Neural crest cell (in vitro differentiated cells): Measurements from ENCODE around the gene PSMD12. TPM values are rescaled to one million over a fixed set of nuclear protein-coding genes. Genes with fewer than 3 reads are reported as not detected.
"Not testable (repeated sequence)": the region's sequence is repeated elsewhere in the genome, so short reads cannot be mapped to it uniquely, and the experiment has no call there.

ENCODE experiments used
- DNase-seq: peaks from one replicate; pipeline ENCODE4 v3.0.0; 2021; ENCODE audit warnings: low read depth, mixed read lengths, low spot score
- H3K27ac Mint-ChIP-seq: one replicate; pipeline ENCODE4 v1.8.0; 2021; ENCODE audit warnings: mild to moderate bottlenecking, mixed read lengths; ENCODE audit not compliant: unreplicated experiment
- H3K27me3 Mint-ChIP-seq: 2 replicates; pipeline ENCODE4 v1.8.0; 2021; ENCODE audit warnings: low read depth, mild to moderate bottlenecking, mixed read lengths
- H3K36me3 Mint-ChIP-seq: 2 replicates; pipeline ENCODE4 v1.8.0; 2021; ENCODE audit warnings: low read depth, mild to moderate bottlenecking, mixed read lengths
- H3K4me1 Mint-ChIP-seq: 2 replicates; pipeline ENCODE4 v1.8.0; 2021; ENCODE audit warnings: mixed read lengths
- H3K4me3 Mint-ChIP-seq: one replicate; pipeline ENCODE4 v1.8.0; 2021; ENCODE audit warnings: mild to moderate bottlenecking, mixed read lengths
- H3K9me3 Mint-ChIP-seq: 2 replicates; pipeline ENCODE4 v1.8.0; 2021; ENCODE audit warnings: mixed read lengths
- total RNA-seq: library from RNA; stranded (reverse); gene quantifications from 2 replicates; pipeline ENCODE4 v1.2.1, GENCODE V29; 2021
- TF ChIP-seq, protein P1 (sequence below): fragments of 200-600 bp; sonication (generic); conservative IDR thresholded peaks from 2 replicates; pipeline ENCODE4 v1.5.0; 2021; ENCODE audit warnings: antibody characterized with exemption, mild to moderate bottlenecking

Gene PSMD12
- total RNA-seq, 1 donor from 2014 or later = 54.7 TPM

- Mint-ChIP-seq H3K27ac (no peak overlapping the region), H3K4me3 (no peak overlapping the region), H3K27me3 (no peaks in the 10 kb centered on the region), H3K4me1 (no peaks in the 10 kb centered on the region), H3K36me3 (no peaks in the 10 kb centered on the region), H3K9me3 (no peaks in the 10 kb centered on the region)
- no peak for DNase-seq
- TF ChIP-seq, protein P1, sequence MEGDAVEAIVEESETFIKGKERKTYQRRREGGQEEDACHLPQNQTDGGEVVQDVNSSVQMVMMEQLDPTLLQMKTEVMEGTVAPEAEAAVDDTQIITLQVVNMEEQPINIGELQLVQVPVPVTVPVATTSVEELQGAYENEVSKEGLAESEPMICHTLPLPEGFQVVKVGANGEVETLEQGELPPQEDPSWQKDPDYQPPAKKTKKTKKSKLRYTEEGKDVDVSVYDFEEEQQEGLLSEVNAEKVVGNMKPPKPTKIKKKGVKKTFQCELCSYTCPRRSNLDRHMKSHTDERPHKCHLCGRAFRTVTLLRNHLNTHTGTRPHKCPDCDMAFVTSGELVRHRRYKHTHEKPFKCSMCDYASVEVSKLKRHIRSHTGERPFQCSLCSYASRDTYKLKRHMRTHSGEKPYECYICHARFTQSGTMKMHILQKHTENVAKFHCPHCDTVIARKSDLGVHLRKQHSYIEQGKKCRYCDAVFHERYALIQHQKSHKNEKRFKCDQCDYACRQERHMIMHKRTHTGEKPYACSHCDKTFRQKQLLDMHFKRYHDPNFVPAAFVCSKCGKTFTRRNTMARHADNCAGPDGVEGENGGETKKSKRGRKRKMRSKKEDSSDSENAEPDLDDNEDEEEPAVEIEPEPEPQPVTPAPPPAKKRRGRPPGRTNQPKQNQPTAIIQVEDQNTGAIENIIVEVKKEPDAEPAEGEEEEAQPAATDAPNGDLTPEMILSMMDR = no peak
Measured at GRCh38 chr17:67322042-67322787, 44.2 kb downstream of the PSMD12 start.

DNA sequence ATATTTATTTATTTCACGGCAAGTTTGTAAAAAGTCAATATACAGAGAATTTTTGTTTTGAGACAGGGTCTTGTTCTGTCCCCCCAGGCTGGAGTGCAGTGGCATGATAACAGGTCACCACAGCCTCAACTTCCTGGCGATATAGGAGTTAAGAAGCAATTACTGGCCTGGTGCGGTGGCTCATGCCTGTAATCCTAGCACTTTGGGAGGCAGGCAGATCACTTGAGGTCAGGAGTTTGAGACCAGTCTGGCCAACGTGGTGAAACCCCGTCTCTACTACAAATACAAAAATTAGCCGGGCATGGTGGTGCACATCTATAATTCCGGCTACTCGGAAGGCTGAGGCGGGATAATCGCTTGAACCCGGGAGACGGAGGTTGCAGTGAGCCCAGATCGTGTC is 44.9 kb downstream of the PSMD12 start:
- DNase-seq, H3K9me3 Mint-ChIP-seq, H3K36me3 Mint-ChIP-seq, H3K4me1 Mint-ChIP-seq, H3K4me3 Mint-ChIP-seq, H3K27me3 Mint-ChIP-seq, H3K27ac Mint-ChIP-seq: not testable (repeated sequence)

DNA sequence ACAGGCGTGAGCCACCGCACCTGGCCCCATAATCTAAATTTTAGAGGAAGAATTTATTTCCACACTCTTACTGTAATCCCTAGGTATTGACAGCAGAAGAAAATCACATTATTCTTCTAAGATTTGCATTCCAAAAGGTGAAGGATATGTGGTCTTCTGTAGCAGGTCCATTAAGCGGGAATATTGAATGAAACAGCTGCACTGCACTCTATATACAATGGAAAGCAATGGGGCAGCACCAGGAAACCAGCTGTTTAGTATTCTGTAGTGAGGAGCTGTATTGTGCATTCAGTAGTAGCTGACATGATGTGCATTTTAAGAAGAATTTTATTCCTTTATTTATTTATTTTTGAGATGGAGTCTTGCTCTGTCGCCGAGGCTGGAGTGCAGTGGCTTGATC is 49.6 kb downstream of the PSMD12 start:
- Mint-ChIP-seq H3K27me3 (no peaks in the 10 kb centered on the region), H3K9me3 (no peaks in the 10 kb centered on the region), H3K4me3 (no peak overlapping the region), H3K4me1 (no peaks in the 10 kb centered on the region), H3K36me3 (no peaks in the 10 kb centered on the region), H3K27ac (no peak overlapping the region)
- DNase-seq = no peak
- TF ChIP-seq, protein P1 = no peak

DNA sequence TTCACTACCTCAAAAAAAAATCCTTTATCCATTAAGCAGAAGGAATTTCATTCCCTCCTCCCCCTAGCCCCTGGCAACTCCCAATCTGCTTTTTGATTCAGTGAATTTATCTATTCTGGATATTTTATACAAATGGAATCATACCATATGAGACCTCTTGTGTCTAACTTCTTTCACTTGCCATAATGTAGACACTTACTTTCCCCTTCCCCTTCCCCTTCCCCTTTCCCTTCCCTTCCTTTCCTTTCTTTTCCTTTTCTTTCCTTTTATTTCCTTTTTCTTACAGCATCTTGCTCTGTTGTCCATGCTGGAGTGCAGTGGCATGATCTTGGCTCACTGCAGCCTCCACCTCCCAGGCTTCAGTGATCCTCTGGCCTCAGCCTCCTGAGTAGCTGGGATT is 50.5 kb downstream of the PSMD12 start:
- Mint-ChIP-seq H3K27me3 (no peaks in the 10 kb centered on the region), H3K9me3 (no peaks in the 10 kb centered on the region), H3K36me3 (no peaks in the 10 kb centered on the region), H3K4me3 (no peak overlapping the region), H3K4me1 (no peaks in the 10 kb centered on the region), H3K27ac (no peak overlapping the region)
- TF ChIP-seq, protein P1 = no peak
- DNase-seq = no peak

DNA sequence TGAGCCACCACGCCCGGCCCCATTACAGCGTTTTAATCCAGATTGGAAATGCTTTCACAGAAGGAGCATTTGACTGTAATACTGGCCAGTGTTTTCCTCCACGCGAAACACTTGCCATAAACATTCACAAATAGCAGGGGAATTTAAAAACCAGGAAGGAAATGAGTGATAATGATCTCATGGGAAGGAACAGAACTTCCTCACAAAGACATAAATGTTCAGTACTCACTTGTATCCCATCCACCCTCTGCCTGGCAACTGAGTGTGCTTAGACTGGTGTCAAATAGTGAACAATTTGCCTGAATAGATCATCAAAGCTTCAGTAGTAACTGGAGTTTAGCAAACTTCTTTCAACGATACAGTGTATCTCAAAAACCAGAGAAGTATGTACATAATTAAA is 54.1 kb downstream of the PSMD12 start:
- no peak for DNase-seq
- Mint-ChIP-seq H3K27me3 (no peaks in the 10 kb centered on the region), H3K4me1 (no peaks in the 10 kb centered on the region), H3K27ac (no peak overlapping the region), H3K9me3 (no peaks in the 10 kb centered on the region), H3K4me3 (no peak overlapping the region), H3K36me3 (no peaks in the 10 kb centered on the region)
- TF ChIP-seq, protein P1 = no peak

DNA sequence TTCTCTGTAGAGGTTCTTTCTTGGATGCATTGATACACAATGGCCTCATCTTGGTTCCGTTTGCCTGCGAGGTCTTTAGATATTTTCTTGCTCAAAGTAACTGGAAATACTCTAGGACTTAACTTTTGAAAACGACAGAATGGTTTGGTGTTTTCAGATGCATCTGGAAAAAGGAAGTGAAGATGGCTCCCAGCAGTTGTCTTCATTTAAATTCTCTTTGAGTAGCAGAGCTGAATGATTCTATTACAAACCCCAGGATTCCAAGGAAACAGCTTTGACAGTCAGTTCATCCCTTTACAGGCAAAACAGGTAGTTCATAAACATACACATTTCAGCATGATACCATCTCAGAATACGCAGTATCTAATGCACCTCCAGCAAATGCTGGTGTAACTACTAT is 54.8 kb downstream of the PSMD12 start:
- no peaks in the 10 kb centered on the region for H3K9me3 Mint-ChIP-seq
- H3K27ac Mint-ChIP-seq = no peak overlapping the region
- H3K36me3 Mint-ChIP-seq = no peaks in the 10 kb centered on the region
- no peak for DNase-seq
- H3K27me3 Mint-ChIP-seq = no peaks in the 10 kb centered on the region
- H3K4me1 Mint-ChIP-seq = no peaks in the 10 kb centered on the region
- H3K4me3 Mint-ChIP-seq = no peak overlapping the region
- TF ChIP-seq, protein P1 = no peak
